Mesothelial cell of epicardium (in vitro differentiated cells): ENCODE measurements around the gene CDH8. TPM values are rescaled to one million over a fixed set of nuclear protein-coding genes. Genes with fewer than 3 reads are reported as not detected.

ENCODE experiments used
- DNase-seq, 2 experiments: peaks; one replicate each; pipeline ENCODE4 v3.0.0; 2021; ENCODE audit warnings: low spot score in 2 of 2; ENCODE audit not compliant: unreplicated experiment in 2 of 2
- H3K27ac Mint-ChIP-seq: 2 replicates; pipeline ENCODE4 v1.8.0; 2021; ENCODE audit warnings: mixed read lengths
- H3K27me3 Mint-ChIP-seq: 2 replicates; pipeline ENCODE4 v1.8.0; 2021; ENCODE audit warnings: low read depth, mixed read lengths
- H3K36me3 Mint-ChIP-seq: 2 replicates; pipeline ENCODE4 v1.8.0; 2021; ENCODE audit warnings: mixed read lengths
- H3K4me1 Mint-ChIP-seq: 2 replicates; pipeline ENCODE4 v1.8.0; 2021; ENCODE audit warnings: mixed read lengths
- H3K4me3 Mint-ChIP-seq: 2 replicates; pipeline ENCODE4 v1.8.0; 2021; ENCODE audit warnings: mild to moderate bottlenecking, moderate library complexity, mixed read lengths
- H3K9me3 Mint-ChIP-seq: 2 replicates; pipeline ENCODE4 v1.8.0; 2021; ENCODE audit warnings: mixed read lengths
- CTCF ChIP-seq: fragments of 200-600 bp; sonication (generic); IDR thresholded peaks from one replicate; pipeline ENCODE4 v1.5.0; 2021; ENCODE audit warnings: antibody characterized with exemption; ENCODE audit not compliant: unreplicated experiment
- total RNA-seq: library from RNA; stranded (reverse); gene quantifications from 3 replicates; pipeline ENCODE4 v1.2.1, GENCODE V29; 2021

Gene CDH8
- total RNA-seq, 1 donor from 2014 or later: 20.2 TPM

- Mint-ChIP-seq H3K4me3 (no peak overlapping the region), H3K36me3 (no peaks in the 10 kb centered on the region), H3K4me1 (no peaks in the 10 kb centered on the region), H3K27ac (no peak overlapping the region), H3K9me3 (no peaks in the 10 kb centered on the region), H3K27me3 (peaks cover 57% of the 10 kb centered on the region)
- TF ChIP-seq CTCF: no peak
- DNase-seq: no peak
Observed at GRCh38 chr16:62058412-62058811, 22.2 kb upstream of the CDH8 start.

GRCh38 chr16:62051942-62052341 is 15.7 kb upstream of the CDH8 start:
- TF ChIP-seq CTCF: no peak
- peaks cover 40% of the 10 kb centered on the region for H3K27me3 Mint-ChIP-seq

GRCh38 chr16:62050793-62051192 is 14.6 kb upstream of the CDH8 start:
- Mint-ChIP-seq H3K36me3 (no peaks in the 10 kb centered on the region), H3K4me1 (peaks cover 7% of the 10 kb centered on the region), H3K27ac (no peak overlapping the region), H3K4me3 (no peak overlapping the region), H3K9me3 (no peaks in the 10 kb centered on the region), H3K27me3 (peaks cover 44% of the 10 kb centered on the region)
- no peak for TF ChIP-seq CTCF
- DNase-seq: no peak

More at GRCh38 chr16:62051942-62052341, 15.7 kb upstream of the CDH8 start:
- Mint-ChIP-seq H3K4me1 (peaks cover 7% of the 10 kb centered on the region), H3K36me3 (no peaks in the 10 kb centered on the region), H3K27ac (no peak overlapping the region), H3K9me3 (no peaks in the 10 kb centered on the region), H3K4me3 (no peak overlapping the region)
- DNase-seq: no peak

- Mint-ChIP-seq H3K27ac (no peak overlapping the region), H3K9me3 (no peaks in the 10 kb centered on the region), H3K4me3 (no peak overlapping the region), H3K27me3 (peaks cover 53% of the 10 kb centered on the region), H3K36me3 (no peaks in the 10 kb centered on the region), H3K4me1 (peaks cover 7% of the 10 kb centered on the region)
- no peak for DNase-seq
- no peak for TF ChIP-seq CTCF
Observed at GRCh38 chr16:62046801-62047200, 10.6 kb upstream of the CDH8 start.

GRCh38 chr16:62041401-62041800 is 5.2 kb upstream of the CDH8 start:
- TF ChIP-seq CTCF: no peak
- H3K4me3 Mint-ChIP-seq: no peak overlapping the region
- no peak for DNase-seq
- H3K27ac Mint-ChIP-seq: no peak overlapping the region
- peaks cover 10% of the 10 kb centered on the region for H3K4me1 Mint-ChIP-seq
- H3K36me3 Mint-ChIP-seq: no peaks in the 10 kb centered on the region
- no peaks in the 10 kb centered on the region for H3K9me3 Mint-ChIP-seq
- peaks cover 84% of the 10 kb centered on the region for H3K27me3 Mint-ChIP-seq

GRCh38 chr16:62038646-62039045 is 2.4 kb upstream of the CDH8 start:
- Mint-ChIP-seq H3K36me3 (no peaks in the 10 kb centered on the region), H3K4me3 (no peak overlapping the region), H3K9me3 (no peaks in the 10 kb centered on the region), H3K27me3 (peaks cover 90% of the 10 kb centered on the region), H3K27ac (no peak overlapping the region), H3K4me1 (peaks cover 29% of the 10 kb centered on the region)
- DNase-seq: no peak
- no peak for TF ChIP-seq CTCF
